GM04504 (cell line): Measurements from ENCODE around the gene ABCA7.

Experiments used
- DNase-seq: peaks from one replicate; pipeline ENCODE4 v3.0.0-alpha.2; 2012; ENCODE audit warnings: low read depth

ABCA7 gene

DNA sequence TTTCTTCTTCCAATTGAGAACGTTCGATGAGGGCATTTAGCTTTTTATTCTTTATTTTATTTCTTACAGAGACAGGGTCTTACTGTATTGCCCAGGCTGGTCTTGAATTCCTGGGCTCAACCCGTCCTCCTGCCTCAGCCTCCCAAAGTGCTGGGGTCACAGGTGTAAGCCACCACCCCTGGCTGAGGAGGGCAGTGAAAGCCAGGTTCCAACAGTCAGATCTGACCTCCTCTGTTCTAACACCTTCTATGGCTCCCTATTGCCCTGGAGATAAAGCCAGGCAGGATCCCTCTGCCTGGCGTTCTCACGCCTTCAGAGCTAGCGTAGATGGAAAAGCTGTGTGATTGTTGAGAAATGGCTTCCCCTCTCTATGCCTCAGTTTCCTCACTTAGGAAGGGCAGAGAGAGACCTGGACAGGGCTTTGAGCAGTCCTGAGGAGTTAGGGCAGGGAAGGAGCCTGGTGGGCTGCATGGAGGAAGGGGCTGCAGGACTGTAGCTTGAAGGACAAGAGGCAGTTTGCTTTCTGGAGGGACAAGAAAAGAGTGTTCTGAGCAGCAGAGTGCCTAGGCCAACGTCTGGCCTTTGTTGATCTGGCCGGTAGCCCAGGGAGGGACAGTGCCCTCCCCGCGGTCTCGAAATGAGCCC lies 32.6 kb downstream of the ABCA7 start:
- no peak for DNase-seq

GRCh38 chr19:1073063-1073955 lies 33.4 kb downstream of the ABCA7 start:
- no peak for DNase-seq

- DNase-seq, result no peak
These were observed 34.1 kb downstream of the ABCA7 start for GRCh38 chr19:1073956-1074517.

DNA sequence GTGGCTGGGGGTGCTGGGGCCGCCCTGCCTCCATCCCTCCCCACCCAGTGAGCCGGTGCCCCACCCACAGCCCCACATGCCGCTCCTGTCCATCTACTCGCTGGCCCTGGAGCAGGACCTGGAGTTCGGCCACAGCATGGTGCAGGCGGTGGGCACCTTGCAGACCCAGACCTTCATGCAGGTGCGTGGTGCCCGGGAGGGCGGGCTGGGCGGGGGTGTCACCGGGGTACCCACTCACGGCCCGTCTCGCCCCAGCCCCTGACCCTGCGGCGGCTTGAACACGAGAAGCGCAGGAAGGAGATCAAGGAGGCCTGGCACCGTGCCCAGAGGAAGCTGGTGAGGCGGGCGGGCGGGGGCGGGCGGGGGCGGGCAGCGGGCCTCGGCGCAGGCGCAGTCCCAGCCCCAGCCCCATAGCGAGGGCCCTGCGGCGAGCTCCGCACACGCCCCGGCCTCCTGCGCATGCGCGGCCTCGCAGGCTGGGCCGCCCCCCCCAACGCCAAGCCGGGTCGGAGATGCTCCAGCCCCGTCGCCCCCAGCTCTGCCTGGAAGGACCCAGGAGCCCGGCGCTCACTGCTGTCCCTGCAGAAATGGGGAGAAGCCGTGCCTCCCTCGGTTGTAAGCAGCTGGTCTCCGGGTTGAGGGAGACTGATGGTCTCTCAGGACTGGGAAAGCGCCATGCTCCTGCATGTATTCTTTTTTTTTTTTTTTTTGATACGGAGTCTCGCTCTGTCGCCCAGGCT lies 34.8 kb downstream of the ABCA7 start:
- no peak for DNase-seq

DNA sequence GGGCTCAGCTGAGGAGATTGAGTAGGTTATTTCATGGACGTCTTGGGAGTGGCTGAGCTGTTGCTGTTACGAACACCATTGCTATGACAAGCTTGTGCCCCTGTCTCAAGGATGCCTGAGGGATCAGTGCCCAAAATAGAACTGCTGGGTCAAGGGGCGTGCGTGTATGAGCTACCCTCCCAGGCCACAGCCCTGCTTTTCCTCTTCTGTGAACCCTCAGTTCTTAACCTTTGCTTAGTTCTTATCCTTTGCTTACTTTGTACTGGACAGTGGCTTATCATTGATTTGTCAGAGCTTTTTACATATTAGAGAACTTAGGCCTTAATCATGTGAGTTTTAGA lies 36.1 kb downstream of the ABCA7 start:
- no peak for DNase-seq

- no peak for DNase-seq
These were observed 37.0 kb downstream of the ABCA7 start for GRCh38 chr19:1076951-1077350.

DNA sequence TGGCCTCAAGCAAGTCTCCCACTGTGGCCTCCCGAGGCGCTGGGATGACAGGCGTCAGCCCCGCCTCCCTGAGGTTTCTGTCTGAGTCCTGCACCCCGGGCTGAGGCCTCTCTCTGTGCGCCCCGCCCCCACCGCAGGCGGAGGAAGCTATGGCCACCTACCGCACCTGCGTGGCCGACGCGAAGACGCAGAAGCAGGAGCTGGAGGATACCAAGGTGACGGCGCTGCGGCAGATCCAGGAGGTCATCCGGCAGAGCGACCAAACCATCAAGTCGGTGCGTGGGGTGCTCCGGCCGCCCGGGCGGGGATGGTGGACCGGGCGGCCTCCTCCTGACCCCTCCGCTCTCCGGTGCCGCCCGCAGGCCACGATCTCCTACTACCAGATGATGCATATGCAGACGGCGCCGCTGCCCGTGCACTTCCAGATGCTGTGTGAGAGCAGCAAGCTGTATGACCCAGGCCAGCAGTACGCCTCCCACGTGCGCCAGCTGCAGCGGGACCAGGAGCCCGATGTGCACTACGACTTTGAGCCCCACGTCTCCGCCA lies 39.7 kb downstream of the ABCA7 start:
- no peak for DNase-seq

- DNase-seq, result no peak
These were observed 40.7 kb downstream of the ABCA7 start for GRCh38 chr19:1080360-1081161.

DNA sequence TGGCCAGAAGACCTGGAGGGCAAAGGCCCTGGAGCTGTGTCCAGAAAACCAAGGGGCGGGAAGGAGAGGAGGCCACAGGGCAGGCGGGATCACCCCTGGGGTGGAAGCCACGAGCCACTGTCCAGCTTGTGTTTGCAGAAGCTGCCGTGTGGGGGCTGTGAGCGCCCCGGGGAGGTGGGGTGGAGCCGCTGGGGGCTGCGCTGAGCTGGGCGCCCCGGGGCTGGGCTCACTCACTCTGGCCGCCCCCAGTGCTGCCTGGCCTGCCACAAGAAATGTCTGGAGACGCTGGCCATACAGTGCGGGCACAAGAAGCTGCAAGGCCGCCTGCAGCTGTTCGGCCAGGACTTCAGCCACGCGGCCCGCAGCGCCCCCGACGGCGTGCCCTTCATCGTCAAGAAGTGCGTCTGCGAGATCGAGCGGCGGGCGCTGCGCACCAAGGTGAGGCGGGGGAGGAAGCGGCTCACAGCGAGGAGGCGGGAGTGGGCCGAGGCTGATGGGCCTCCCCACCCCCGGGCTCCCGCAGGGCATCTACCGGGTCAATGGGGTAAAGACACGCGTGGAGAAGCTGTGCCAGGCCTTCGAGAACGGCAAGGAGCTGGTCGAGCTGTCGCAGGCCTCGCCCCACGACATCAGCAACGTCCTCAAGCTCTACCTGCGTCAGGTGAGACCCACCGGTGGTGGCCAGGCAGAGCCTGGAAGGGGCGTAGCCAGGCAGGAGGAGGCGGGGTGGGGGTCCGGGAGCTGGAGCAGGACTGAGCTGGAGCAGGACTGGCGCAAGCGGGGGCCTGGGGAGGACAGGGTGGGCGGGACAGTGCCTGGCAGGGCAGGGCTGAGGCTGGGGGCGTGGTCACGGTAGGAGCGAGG lies 41.6 kb downstream of the ABCA7 start:
- DNase-seq, result no peak

DNA sequence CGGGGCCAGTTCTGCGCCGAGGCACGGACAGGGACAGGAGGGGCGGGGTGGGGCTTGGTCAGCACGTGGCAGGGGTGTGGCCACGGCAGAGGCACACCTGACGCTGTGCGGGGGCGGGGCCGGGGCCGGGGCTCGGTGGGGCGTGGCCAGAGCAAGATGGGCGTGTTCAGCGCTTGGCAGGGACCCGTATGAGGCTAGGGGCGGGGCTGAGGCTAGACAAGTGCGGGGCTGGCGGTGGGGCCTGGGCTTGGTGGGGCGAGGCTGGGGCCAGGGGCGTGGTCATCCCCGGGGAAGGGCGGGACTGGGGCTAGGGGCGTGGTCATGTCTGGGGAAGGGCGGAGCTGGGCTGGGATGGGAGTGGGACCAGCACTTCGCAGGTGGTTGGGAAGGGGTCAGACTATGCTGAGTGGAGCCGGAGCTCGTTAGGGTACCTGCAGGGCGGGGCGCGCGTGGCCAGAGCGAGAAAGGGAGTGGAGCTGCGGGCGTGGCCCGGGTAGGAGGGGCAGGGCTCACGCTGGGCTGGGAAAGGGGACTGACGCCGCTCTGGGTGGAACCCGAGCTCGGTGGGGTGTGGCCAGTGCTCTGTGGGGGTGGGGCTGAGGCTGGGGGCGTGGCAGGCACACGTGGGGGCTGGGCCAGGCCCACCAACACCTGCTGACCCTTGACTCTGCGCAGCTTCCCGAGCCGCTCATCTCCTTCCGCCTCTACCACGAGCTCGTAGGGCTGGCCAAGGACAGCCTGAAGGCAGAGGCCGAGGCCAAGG lies 42.4 kb downstream of the ABCA7 start:
- DNase-seq, result no peak

DNA sequence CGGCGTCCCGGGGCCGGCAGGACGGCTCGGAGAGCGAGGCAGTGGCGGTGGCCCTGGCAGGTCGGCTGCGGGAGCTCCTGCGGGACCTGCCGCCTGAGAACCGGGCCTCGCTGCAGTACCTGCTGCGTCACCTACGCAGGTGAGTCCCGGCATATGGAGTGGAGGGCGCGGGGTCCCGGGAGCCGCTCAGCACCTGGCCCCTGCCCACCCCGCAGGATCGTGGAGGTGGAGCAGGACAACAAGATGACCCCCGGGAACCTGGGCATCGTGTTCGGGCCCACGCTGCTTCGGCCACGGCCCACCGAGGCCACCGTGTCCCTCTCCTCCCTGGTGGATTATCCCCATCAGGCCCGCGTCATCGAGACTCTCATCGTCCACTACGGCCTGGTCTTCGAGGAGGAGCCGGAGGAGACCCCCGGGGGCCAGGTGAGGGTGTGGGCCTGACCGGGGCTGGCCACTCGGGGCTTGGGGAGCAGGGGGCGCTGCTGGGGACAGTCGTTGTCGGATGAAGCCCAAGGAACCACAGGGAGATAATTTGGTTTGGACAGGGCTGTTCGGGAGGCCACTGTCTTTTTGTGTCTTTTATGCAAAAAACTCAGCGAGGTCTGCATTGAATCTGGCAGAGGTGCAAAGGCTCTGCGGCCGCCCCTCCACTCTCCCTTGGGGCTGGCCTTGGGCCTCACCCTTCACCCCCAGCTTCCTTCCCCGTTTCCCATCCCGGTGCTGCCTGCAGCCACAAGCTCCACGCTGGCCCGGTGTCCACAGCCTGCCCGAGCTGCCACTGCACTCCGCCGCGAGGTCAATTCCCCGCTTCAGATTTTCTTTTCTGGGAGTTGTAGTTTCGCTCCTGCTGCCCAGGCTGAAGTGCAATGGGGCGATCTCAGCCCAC lies 43.3 kb downstream of the ABCA7 start:
- DNase-seq, result no peak

DNA sequence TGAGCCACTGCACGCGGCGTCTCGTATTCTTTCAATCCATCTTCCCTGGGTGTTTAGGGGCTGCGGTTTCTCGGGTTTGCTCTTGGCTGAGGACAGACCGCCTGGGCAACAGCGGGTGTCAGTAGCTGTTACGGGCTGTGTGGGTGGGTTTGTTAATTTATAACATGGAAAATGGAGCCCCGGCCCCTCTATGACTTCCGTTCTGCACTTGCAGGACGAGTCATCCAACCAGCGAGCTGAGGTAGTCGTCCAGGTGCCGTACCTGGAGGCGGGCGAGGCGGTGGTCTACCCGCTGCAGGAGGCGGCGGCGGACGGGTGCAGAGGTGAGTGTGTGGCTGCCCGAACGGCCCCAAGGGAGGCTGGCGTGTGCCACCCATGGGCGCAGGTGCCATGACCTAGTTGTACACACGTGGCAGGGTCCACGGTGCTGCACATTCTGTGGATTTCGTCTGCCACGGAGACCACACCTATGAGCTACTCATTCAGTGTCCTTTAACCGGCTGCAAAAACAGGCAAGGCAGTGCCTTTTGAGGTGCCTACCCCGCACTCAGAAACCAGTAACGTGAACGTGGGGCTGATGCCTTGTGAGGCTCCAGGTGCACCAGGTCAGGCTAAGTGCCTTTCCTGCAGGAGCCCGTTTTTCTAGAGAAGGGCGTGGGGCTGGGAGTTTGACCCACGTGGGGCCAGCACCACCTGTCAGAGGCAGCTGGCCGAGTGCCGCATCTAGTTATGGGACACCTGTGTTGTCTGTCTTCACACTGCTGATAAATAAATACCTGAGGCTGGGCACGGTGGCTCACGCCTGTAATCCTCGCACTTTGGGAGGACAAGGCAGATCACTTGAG lies 44.3 kb downstream of the ABCA7 start:
- DNase-seq, result no peak

DNA sequence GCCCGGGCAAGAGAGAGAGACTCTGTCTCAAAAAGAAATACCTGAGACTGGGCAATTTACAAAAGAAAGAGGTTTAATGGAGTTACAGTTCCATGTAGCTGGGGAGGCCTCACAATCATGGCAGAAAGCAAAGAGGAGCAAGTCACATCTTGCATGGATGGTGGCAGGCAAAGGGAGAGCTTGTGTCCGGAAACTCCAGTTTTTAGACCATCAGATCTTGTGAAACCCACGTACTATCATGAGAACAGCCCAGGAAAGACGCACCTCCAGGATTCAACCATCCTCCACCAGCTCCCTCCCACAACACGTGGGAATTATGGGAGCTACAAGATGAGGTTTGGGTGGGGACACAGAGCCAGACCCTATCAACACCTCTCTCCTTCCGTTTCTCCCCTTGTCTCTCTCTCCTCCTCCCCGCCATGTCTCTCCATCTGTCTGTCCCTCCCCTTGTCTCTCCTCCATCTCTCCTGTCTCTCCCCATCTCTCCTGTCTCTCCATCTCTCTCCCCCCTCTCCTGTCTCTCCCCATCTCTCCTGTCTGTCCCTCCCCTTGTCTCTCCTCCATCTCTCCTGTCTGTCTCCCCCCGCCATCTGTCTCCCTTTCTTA lies 45.2 kb downstream of the ABCA7 start:
- no peak for DNase-seq

DNA sequence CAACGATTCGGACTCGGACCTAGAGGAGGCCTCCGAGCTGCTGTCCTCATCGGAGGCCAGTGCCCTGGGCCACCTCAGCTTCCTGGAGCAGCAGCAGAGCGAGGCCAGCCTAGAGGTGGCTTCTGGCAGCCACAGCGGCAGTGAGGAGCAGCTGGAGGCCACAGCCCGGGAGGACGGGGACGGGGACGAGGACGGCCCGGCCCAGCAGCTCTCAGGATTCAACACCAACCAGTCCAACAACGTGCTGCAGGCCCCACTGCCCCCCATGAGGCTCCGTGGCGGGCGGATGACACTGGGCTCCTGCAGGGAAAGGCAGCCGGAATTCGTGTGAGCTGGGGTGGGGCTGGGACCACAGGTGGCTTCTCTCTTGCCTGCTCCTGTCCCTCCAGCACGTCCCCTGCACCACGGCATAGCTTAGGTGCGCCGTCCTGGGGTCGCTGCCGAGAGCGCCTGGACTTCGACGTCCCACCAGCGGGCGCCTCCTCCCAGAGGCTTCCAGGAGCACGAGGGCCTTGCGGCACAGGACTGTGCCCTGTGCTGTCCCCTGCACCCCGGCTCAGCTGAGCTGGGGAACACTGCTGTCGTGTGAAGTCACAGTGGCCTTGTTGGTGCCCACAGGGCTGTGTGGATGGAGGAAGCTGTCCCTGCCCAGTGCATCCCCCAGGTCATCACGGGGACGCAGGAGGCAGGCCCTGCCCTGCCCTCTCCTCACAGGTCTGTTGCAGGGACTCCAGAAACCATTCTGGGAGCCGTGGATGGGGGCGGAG lies 46.0 kb downstream of the ABCA7 start:
- DNase-seq, result no peak

- no peak for DNase-seq
These were observed 46.7 kb downstream of the ABCA7 start for GRCh38 chr19:1086613-1087012.

DNA sequence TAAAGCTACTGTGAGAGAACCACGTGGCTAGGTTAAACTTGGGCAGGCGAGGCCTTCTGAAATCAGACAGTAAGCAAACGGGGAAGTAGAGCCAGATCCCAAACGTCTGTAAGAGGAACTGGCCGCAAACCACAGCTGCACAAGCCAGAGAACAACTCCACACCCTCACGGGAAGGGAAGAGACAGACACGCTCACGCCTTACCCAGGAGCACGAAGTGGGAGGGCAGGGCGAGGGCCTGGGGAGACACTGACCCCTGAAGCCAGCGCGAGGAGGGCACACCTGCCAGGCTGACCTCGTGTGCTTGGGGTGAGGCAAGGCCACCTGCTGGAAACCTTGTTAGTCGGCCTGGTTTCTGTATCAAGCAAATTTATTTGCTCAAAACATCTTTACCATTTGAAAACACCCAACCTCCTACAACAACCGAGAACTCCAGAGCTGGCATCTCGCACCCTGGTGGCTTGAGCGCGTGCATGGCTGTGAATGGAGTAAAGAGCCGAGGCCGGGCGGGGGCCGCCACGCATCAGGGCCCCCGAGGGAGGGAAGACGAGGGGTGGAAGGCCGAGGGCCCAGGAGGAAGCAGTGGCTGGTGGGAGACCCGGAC lies 48.0 kb downstream of the ABCA7 start:
- no peak for DNase-seq
